GM21825 (cell line): ENCODE data around the gene FIS1.
"Not testable (repeated sequence)": the region's sequence is repeated elsewhere in the genome, so short reads cannot be mapped to it uniquely, and the experiment has no call there.

Experiments
- ATAC-seq: cut with Tn5 transposase; IDR thresholded peaks from one replicate; pipeline ENCODE4 v1.9.1; 2021; ENCODE audit warnings: mild to moderate bottlenecking, moderate library complexity; ENCODE audit not compliant: unreplicated experiment

Gene FIS1

GRCh38 chr7:101206665-101207042 is 38.2 kb downstream of the FIS1 start:
- no peak for ATAC-seq

- no peak for ATAC-seq
Measured at GRCh38 chr7:101205901-101206664, 38.8 kb downstream of the FIS1 start.

GRCh38 chr7:101203740-101204738 is 40.8 kb downstream of the FIS1 start:
- ATAC-seq: not testable (repeated sequence)

- ATAC-seq: no peak
Measured at GRCh38 chr7:101202603-101202918, 42.3 kb downstream of the FIS1 start.

DNA sequence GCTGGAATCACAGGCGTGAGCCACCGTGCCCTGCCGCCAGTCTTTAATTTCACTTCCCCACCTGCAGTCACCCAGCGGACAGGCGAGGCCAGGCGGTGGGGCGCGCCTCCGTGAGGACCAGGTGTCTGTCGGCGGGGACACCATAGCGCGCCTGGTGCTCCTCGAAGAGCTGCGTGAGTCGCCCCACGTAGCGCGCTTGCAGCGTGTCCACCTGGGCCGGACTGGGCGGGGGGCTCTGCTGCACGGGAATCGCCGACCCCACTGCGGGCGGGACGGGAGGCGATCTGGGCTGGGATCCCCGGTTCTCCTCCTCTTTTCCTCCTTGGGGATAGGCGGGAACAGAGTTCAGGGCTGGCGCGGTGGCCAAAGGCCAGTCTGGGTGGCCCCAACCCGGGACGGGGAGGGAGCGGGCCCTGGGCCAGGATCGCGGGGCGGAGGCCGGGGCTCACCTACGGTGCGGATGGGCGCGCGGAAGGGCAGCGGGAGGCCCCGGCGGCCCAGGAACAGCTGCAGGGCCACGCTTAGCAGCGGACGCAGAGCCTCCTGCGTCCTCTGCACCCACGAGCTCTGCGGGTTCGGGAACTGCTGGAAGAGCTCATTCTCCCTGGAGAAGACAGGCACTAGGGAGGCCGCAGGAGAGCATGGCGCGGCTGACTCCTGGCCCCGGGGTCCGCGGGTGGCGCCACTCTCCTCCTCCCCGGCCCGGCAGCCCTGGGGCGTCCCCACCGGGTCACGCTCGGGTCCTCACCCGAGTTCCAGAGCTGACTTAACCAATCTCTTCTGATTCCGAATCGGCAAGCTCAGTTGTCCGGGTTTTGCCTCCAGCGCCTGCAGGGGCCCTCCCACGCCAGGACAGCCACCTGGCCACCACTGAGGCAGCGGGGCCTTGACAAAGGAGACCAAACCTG is 42.9 kb downstream of the FIS1 start:
- ATAC-seq: no peak

DNA sequence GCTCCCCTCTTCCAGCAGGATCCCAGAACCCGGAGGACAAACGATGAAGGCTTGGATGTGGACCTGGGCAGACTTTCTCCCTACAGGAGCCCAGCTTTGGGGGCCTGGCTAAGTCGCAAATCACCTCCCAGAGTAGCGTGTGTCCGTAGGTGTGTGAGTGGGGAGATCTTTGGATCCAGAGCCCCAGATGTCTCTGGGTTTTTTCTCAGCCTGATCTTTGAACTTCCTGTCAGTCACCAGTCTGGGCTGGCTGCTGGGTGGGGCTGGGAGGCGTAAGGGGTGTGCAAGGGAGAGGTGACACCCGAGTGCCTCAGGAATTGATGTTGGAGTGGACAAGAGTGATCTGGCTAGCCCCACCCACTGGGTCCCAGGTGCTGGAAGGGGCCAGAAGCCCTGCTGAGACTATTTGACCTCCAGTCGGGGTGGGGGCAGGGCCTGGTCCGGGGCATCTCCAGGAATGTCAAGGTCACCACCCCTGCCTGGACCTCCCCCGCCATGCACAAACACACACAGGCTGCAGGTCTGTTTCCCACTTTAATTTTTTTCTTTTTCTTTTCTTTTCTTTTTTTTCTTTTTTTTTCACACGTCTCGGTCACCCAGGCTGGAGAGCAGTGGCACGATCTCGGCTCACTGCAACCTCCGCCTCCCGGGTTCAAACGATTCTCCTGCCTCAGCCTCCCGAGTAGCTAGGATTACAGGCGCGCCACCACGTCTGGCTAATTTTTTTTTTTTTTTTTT is 43.9 kb downstream of the FIS1 start, which contains the start of gene MOGAT3:
Gene MOGAT3, minus strand, starts transcription at position 175 of the 738 bp plus-strand sequence. CDS start 182 bp downstream, outside the sequence.
- ATAC-seq: no peak

DNA sequence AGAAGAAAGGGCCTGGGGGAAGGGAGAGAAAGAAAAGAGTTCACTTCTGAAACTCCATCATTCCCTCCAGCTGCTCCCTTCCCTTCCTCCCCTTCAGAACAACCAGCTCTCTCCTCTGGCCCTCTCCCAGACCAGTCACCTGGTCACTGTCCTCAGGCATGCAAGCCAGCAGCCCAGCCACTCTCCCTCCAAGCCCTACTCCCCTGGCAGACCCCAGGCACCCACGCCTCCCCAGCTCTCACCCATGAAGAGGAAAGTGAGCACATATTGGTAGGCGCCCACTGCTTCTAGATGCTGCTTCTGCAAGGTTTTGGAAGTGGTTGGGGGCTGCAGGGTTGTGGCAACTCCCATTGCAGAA is 44.4 kb downstream of the FIS1 start:
- ATAC-seq: no peak

- ATAC-seq: not testable (repeated sequence)
Measured at GRCh38 chr7:101199522-101199921, 45.4 kb downstream of the FIS1 start.

GRCh38 chr7:101198476-101198875 is 46.4 kb downstream of the FIS1 start:
- no peak for ATAC-seq

- no peak for ATAC-seq
Measured at GRCh38 chr7:101197991-101198390, 46.9 kb downstream of the FIS1 start.

- ATAC-seq: no peak
Measured at GRCh38 chr7:101195884-101196283, 49.0 kb downstream of the FIS1 start.
